Measurements from ENCODE around the gene PTPRD.

- TF ChIP-seq CTCF (IDR thresholded peaks at IDR 0.05 in 2 of 3, conservative IDR thresholded peaks at IDR 0.05 in 1 of 3; ENCODE audit: borderline replicate concordance in 1 of 3, insufficient read depth in 1 of 3, low read depth in 2 of 3, low read length in 2 of 3) (no peak), POLR2AphosphoS5 (IDR thresholded peaks at IDR 0.05; ENCODE audit: low read depth, low read length) (no peak), ZFX (IDR thresholded peaks at IDR 0.05) (no peak), POLR2A (IDR thresholded peaks at IDR 0.05; ENCODE audit: borderline replicate concordance, extremely low read depth, insufficient read depth, insufficient read length) (no peak), RAD21 (IDR thresholded peaks at IDR 0.05; ENCODE audit: low read depth) (no peak), EZH2phosphoT487 (IDR thresholded peaks at IDR 0.05; ENCODE audit: borderline replicate concordance) (no peak), ZNF274 (IDR thresholded peaks at IDR 0.05; ENCODE audit: low read depth, low read length) (no peak)
- TF ChIP-seq, protein P1, sequence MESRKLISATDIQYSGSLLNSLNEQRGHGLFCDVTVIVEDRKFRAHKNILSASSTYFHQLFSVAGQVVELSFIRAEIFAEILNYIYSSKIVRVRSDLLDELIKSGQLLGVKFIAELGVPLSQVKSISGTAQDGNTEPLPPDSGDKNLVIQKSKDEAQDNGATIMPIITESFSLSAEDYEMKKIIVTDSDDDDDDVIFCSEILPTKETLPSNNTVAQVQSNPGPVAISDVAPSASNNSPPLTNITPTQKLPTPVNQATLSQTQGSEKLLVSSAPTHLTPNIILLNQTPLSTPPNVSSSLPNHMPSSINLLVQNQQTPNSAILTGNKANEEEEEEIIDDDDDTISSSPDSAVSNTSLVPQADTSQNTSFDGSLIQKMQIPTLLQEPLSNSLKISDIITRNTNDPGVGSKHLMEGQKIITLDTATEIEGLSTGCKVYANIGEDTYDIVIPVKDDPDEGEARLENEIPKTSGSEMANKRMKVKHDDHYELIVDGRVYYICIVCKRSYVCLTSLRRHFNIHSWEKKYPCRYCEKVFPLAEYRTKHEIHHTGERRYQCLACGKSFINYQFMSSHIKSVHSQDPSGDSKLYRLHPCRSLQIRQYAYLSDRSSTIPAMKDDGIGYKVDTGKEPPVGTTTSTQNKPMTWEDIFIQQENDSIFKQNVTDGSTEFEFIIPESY (IDR thresholded peaks at IDR 0.05; ENCODE audit: extremely low read depth, insufficient replicate concordance, low read length) = no peak
Observed at GRCh38 chr9:8366161-8366926, 2246.5 kb downstream of the PTPRD start.
